Right lobe of liver (tissue), 6 donors: Measurements from ENCODE around the gene CALML5. TPM values are rescaled to one million over a fixed set of nuclear protein-coding genes. Genes with fewer than 3 reads are reported as not detected.

Source experiments
- ATAC-seq, 4 donors: fragments of 200-7000 bp; cut with Tn5 transposase; one replicate each; pipeline ENCODE4 v1.9.1; 2020; ENCODE audit warnings: mild to moderate bottlenecking in 4 of 4, moderate library complexity in 4 of 4
- DNase-seq, 3 donors: peaks; one replicate each; pipeline ENCODE4 v3.0.0-alpha.2; 2020
- H3K27ac ChIP-seq, 3 donors: fragments of 200-600 bp; one replicate each; pipeline ENCODE4 v1.8.0; 2022
- H3K27me3 ChIP-seq, 2 donors: fragments of 200-600 bp; one replicate each; pipeline ENCODE4 v1.8.0; 2022
- H3K36me3 ChIP-seq, 4 donors: fragments of 200-600 bp; sonication (generic) in 1 of 4; one replicate each; pipeline versions ENCODE4 v1.5.1 to v1.8.0; 2017 to 2022; ENCODE audit warnings: control low read depth in 1 of 4
- H3K4me1 ChIP-seq, 4 donors: fragments of 200-600 bp; sonication (generic) in 1 of 4; one replicate each; pipeline versions ENCODE4 v1.5.1 to v1.8.0; 2017 to 2022; ENCODE audit warnings: control low read depth in 1 of 4
- H3K4me3 ChIP-seq, 3 donors: fragments of 200-600 bp; one replicate each; pipeline ENCODE4 v1.8.0; 2022
- H3K9me3 ChIP-seq, 4 donors: fragments of 200-600 bp; sonication (generic) in 1 of 4; one replicate each; pipeline versions ENCODE4 v1.5.1 to v1.8.0; 2017 to 2022; ENCODE audit warnings: control low read depth in 1 of 4
- POLR2A ChIP-seq: fragments of 450-650 bp; IDR thresholded peaks from one replicate; pipeline ENCODE4 v1.6.1; 2017; ENCODE audit warnings: antibody characterized with exemption, mild to moderate bottlenecking
- whole genome bisulfite sequencing: methylation state at CpG from one replicate; pipeline ENCODE4 v1.1.6; 2018; ENCODE audit warnings: low coverage, low lambda C conversion rate; ENCODE audit not compliant: insufficient coverage; ENCODE audit errors: missing lambda C conversion rate; 5-methylcytosine and 5-hydroxymethylcytosine counted together
- intact Hi-C, 2 donors: fragments of 100-400 bp; cut with DNase I; formaldehyde crosslinking; loops; one replicate each; pipeline versions ENCODE4 v1.11.2 to v1.14.1; 2022
- total RNA-seq, 6 experiments: library from RNA; depleted of rRNA in 2 of 6; stranded (reverse); fragments of >200 nt in 2 of 6; fragmentation: NEBNext Ultra II Directional in 3 of 6; extraction: Animal tissue kit (Norgen Biotek cat#: 25700) in 3 of 6; gene quantifications; one replicate each; pipeline versions ENCODE4 v1.1.0 to v1.2.4, GENCODE V29; 2016 to 2023
- TF ChIP-seq, protein P1 (sequence below), 4 donors: fragments of 200-600 bp in 3 of 4; fragments of 450-650 bp in 1 of 4; IDR thresholded peaks; one replicate each; pipeline versions ENCODE4 v1.5.1 to v1.8.0; 2016 to 2022; ENCODE audit warnings: antibody characterized with exemption in 4 of 4, mild to moderate bottlenecking in 2 of 4
- donor health status: DM: no; HTN: yes; CAD: no.
- donor health status: DM: no; HTN: no; CAD: no.
- donor health status: DM: no; HTN: no; CAD: no.
- donor health status: DM: no; HTN: yes; CAD: no.
- donor health status: DM: no; HTN: yes; CAD: no.

CALML5 gene
- total RNA-seq, 6 experiments from 2014 or later, result not detected

DNA sequence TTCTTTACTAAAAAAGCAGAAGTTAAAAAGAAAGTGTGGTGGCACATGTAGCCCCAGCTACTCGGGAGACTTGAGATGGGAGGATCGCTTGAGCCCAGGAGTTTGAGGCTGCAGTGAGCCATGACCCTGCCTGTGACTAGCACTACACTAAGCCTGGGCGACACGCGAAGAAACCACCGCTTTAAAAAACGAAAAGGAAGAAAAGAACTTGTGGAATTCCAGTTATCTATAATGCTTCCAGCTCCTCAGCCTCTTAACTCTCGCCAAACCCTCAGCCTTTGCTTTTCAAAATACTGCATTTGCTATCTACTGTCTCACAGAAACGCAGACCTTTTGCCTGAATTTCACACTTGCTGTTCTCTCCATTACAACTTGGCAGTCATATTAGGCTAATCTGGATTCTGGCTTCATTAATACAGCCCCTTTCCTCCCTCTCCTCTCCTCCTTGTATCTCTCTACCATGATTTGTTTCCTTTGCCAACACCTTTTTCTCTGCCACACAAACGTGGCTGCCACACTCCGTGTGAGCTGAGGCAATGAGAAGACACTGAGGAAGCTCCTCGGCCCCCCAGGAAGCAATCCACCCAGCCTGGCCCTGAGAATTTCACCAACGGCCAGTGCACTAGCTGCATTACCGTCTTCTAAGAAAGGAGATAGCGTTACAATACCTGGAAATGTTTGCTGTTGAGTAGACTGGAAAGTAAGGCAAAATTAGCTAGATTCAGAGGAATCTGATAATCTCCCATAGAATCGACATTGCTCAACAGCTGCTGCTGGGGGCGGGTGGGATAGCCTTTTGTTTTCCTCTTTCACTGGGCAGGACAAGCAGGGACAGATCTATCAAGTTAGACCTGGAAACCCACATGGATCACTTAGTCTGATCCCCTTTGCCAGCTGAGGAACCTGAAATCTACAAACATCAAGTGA, 37.2 kb downstream of the CALML5 start:
- Histone ChIP-seq H3K4me3 (no peak overlapping the region), H3K27me3 (no peaks in the 10 kb centered on the region), H3K27ac (no peak overlapping the region), H3K4me1 (peaks cover 0 to 19% (median 3%) of the 10 kb centered on the region in 4 donors), H3K9me3 (no peaks in the 10 kb centered on the region), H3K36me3 (peaks cover 0 to 18% (median 7%) of the 10 kb centered on the region in 4 donors)
- DNase-seq (no peak), ATAC-seq (peak in 1 of 4 donors; percentile 13)
- TF ChIP-seq, protein P1, sequence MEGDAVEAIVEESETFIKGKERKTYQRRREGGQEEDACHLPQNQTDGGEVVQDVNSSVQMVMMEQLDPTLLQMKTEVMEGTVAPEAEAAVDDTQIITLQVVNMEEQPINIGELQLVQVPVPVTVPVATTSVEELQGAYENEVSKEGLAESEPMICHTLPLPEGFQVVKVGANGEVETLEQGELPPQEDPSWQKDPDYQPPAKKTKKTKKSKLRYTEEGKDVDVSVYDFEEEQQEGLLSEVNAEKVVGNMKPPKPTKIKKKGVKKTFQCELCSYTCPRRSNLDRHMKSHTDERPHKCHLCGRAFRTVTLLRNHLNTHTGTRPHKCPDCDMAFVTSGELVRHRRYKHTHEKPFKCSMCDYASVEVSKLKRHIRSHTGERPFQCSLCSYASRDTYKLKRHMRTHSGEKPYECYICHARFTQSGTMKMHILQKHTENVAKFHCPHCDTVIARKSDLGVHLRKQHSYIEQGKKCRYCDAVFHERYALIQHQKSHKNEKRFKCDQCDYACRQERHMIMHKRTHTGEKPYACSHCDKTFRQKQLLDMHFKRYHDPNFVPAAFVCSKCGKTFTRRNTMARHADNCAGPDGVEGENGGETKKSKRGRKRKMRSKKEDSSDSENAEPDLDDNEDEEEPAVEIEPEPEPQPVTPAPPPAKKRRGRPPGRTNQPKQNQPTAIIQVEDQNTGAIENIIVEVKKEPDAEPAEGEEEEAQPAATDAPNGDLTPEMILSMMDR (IDR thresholded peaks at IDR 0.05), result no peak
- no peak for TF ChIP-seq POLR2A
- WGBS, result 50% methylated on average over 17 of the region's 17 CpGs
- intact Hi-C loops, result no loop called here

DNA sequence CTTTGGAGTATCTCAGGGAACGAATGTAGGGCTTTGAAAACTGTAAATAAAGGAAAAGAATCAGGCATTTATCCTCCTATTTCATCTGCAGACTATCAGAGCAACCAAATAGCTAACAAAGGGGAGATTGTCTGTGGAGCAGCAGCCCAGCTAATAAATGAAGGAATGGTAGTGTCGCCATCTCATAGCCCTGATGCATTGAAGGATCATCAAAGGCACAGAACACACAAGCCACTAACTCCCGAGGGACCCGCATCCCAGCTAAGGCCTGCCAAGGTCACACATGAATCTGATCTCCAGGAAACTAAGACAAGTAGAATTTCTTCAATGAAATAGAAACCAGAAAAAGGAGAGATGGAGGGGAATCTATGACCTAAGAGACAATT, 38.2 kb downstream of the CALML5 start:
- Histone ChIP-seq H3K27ac (no peak overlapping the region), H3K4me1 (peaks cover 0 to 16% (median 2%) of the 10 kb centered on the region in 4 donors), H3K4me3 (no peak overlapping the region), H3K27me3 (no peaks in the 10 kb centered on the region), H3K36me3 (peaks cover 0 to 28% (median 15%) of the 10 kb centered on the region in 4 donors), H3K9me3 (no peaks in the 10 kb centered on the region)
- DNase-seq, result no peak
- intact Hi-C loops, result no loop called here
- WGBS, result 87% methylated on average over 4 of the region's 4 CpGs
- ATAC-seq, result no peak
- TF ChIP-seq POLR2A, result no peak
- TF ChIP-seq, protein P1 (IDR thresholded peaks at IDR 0.05), result no peak

DNA sequence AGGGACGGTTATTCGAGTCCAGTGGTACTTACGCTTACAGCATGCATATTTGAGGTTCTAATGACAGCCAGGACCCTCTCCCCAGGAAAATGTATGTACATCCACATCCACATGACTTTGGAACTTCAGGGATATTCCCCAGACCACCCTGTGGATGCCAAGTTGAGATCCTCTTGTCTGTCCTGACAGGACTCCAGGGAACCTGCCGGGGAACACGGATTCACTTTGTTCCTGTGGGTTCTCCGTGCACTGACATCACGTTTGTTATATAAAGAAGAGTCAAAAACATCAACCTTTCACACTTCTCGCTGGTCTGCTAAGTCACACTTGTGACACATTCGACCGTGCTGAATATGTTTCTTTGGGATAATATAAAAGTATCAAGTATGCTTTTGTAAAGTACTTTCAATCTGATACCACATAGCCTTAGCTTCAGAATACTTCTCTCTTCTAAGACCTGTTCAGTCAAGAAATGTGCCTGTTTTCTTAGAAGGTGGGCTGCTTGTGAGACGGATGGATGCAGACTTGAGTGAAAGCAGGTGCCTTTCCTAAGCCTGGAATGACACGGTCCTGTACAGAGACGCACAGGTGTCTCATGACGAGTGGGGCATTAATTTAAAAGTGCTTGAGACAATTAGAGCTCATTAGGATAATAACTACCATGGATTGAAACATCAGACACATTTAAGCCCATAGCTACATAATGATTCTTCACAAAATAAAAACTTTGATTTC, 38.7 kb downstream of the CALML5 start:
- Histone ChIP-seq H3K36me3 (peaks cover 0 to 34% (median 17%) of the 10 kb centered on the region in 4 donors), H3K4me1 (peaks cover 0 to 11% (median 0%) of the 10 kb centered on the region in 4 donors), H3K27ac (no peak overlapping the region), H3K27me3 (no peaks in the 10 kb centered on the region), H3K9me3 (no peaks in the 10 kb centered on the region), H3K4me3 (no peak overlapping the region)
- DNase-seq, result no peak
- 94% methylated on average over 14 of the region's 14 CpGs for WGBS
- intact Hi-C loops, result no loop called here
- TF ChIP-seq POLR2A, result no peak
- TF ChIP-seq, protein P1 (IDR thresholded peaks at IDR 0.05), result no peak
- no peak for ATAC-seq

DNA sequence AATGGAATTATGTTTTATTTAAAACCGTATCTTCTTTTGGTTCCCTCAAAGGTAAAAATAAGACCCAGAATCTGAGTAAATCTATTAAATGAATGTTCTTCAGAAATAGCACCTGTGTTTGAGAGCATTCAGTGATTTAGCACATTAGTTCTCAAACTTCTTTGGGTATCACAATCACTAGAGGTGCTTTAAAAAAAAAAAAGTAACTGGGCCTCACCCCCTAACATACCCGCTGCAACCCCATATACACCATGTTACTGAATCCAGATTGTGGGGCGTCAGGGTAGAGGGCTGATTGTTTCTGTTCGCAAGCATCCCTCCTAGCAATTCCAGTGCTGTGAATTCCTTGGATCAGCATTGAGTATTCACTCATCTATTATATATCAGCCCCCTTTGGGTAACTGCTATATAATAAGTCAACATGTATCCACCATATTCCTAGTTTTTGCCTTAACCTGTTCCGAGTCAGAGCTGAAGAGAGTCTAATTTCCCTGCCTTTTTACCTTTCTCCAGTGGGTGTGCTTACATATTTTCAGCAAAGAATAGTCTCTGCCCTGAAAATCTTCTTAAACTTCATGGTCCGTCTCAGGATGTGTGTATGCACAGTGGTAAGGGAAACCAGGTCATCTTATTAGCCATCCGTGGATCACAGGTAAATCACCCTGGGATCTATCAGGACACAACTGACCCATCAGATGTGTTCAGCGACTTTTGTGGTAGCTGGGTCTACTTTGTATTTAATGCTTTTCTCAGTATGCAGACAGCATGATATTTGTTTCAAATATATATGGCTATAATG, 40.2 kb downstream of the CALML5 start:
- no peaks in the 10 kb centered on the region for H3K9me3 ChIP-seq
- 88% methylated on average over 8 of the region's 8 CpGs for WGBS
- TF ChIP-seq, protein P1 (IDR thresholded peaks at IDR 0.05), result no peak
- TF ChIP-seq POLR2A, result no peak
- intact Hi-C loops, result loop anchor here in 1 of 2 donors (10.0 kb wide), 1 partner anchor 146 kb away; no protein-coding TSS in a partner anchor
- no peak for DNase-seq
- peaks cover 0 to 48% (median 25%) of the 10 kb centered on the region in 4 donors for H3K36me3 ChIP-seq
- no peak overlapping the region for H3K4me3 ChIP-seq
- H3K27me3 ChIP-seq, result no peaks in the 10 kb centered on the region
- H3K4me1 ChIP-seq, result peaks cover 0 to 11% (median 0%) of the 10 kb centered on the region in 4 donors
- no peak overlapping the region for H3K27ac ChIP-seq
- no peak for ATAC-seq
